WTC11 (cell line): ENCODE data around the gene GXYLT2. TPM values are rescaled to one million over a fixed set of nuclear protein-coding genes. Genes with fewer than 3 reads are reported as not detected.

Experiments used
- ATAC-seq: fragments of 200-7000 bp; cut with Tn5 transposase; 2 replicates; pipeline ENCODE4 v1.10.0; 2021; ENCODE audit warnings: mild to moderate bottlenecking, moderate library complexity
- CTCF ChIA-PET: fragments of 300-600 bp; sonication (Branson Sonifier 250); formaldehyde crosslinking; loops from one replicate; lab custom pipeline; 2021; ENCODE audit warnings: antibody characterized with exemption; lab: Charles Lee
- POLR2A ChIA-PET: fragments of 350-600 bp; sonication (Branson Sonifier 250); formaldehyde crosslinking; loops from one replicate; lab custom pipeline; 2021; ENCODE audit warnings: antibody characterized with exemption; lab: Charles Lee
- DNase-seq: peaks from one replicate; pipeline ENCODE4 v3.0.0; 2021; ENCODE audit warnings: low spot score
- H3K27ac Mint-ChIP-seq: 2 replicates; pipeline ENCODE4 v1.8.0; 2021; ENCODE audit warnings: mixed read lengths
- H3K27me3 Mint-ChIP-seq: 2 replicates; pipeline ENCODE4 v1.8.0; 2021; ENCODE audit warnings: low read depth, mild to moderate bottlenecking, moderate library complexity, mixed read lengths
- H3K36me3 Mint-ChIP-seq: 2 replicates; pipeline ENCODE4 v1.8.0; 2021; ENCODE audit warnings: mixed read lengths
- H3K4me1 Mint-ChIP-seq: 2 replicates; pipeline ENCODE4 v1.8.0; 2022; ENCODE audit warnings: mixed read lengths
- H3K4me3 Mint-ChIP-seq: 2 replicates; pipeline ENCODE4 v1.8.0; 2021; ENCODE audit warnings: mild to moderate bottlenecking, moderate library complexity, mixed read lengths
- H3K9me3 Mint-ChIP-seq: 2 replicates; pipeline ENCODE4 v1.8.0; 2021; ENCODE audit warnings: mixed read lengths
- CREB1 ChIP-seq: sonication (generic); formaldehyde crosslinking; IDR thresholded peaks from 2 replicates; pipeline ENCODE4 v1.8.0; 2023; ENCODE audit warnings: mild to moderate bottlenecking, missing genetic modification reagents
- CREM ChIP-seq: sonication (generic); formaldehyde crosslinking; IDR thresholded peaks from 2 replicates; pipeline ENCODE4 v1.8.1; 2022; ENCODE audit warnings: mild to moderate bottlenecking, missing genetic modification reagents, moderate library complexity
- EMX1 ChIP-seq: fragments of 250-450 bp; sonication (Bioruptor Pico); IDR thresholded peaks from 2 replicates; pipeline ENCODE4 v1.8.0; 2021; ENCODE audit warnings: mild to moderate bottlenecking
- FOXJ3 ChIP-seq: sonication (generic); formaldehyde crosslinking; IDR thresholded peaks from 2 replicates; pipeline ENCODE4 v1.9.0; 2021; ENCODE audit warnings: missing genetic modification reagents, mild to moderate bottlenecking, borderline replicate concordance
- FOXK1 ChIP-seq: sonication (generic); formaldehyde crosslinking; IDR thresholded peaks from 2 replicates; pipeline ENCODE4 v1.8.0; 2022; ENCODE audit warnings: mild to moderate bottlenecking, moderate library complexity, missing genetic modification reagents
- FOXP1 ChIP-seq: sonication (generic); formaldehyde crosslinking; IDR thresholded peaks from 2 replicates; pipeline ENCODE4 v1.8.0; 2022; ENCODE audit warnings: missing genetic modification reagents, mild to moderate bottlenecking, moderate library complexity, borderline replicate concordance
- GABPB1 ChIP-seq: sonication (generic); formaldehyde crosslinking; IDR thresholded peaks from 2 replicates; pipeline ENCODE4 v1.8.1; 2023; ENCODE audit warnings: mild to moderate bottlenecking, missing genetic modification reagents
- GRHL2 ChIP-seq: fragments of 250-450 bp; sonication (Bioruptor Pico); IDR thresholded peaks from 2 replicates; pipeline ENCODE4 v1.8.0; 2022; ENCODE audit warnings: mild to moderate bottlenecking, moderate library complexity; ENCODE audit not compliant: insufficient replicate concordance, severe bottlenecking
- GTF2I ChIP-seq: fragments of 250-450 bp; sonication (Bioruptor Pico); conservative IDR thresholded peaks from 2 replicates; pipeline ENCODE4 v1.4.0; 2021; ENCODE audit warnings: mild to moderate bottlenecking
- JUN ChIP-seq: sonication (generic); formaldehyde crosslinking; IDR thresholded peaks from 2 replicates; pipeline ENCODE4 v1.8.0; 2023; ENCODE audit warnings: mild to moderate bottlenecking, missing genetic modification reagents
- KAT7 ChIP-seq: sonication (generic); formaldehyde crosslinking; IDR thresholded peaks from 2 replicates; pipeline ENCODE4 v1.8.1; 2023; ENCODE audit warnings: missing genetic modification reagents, mild to moderate bottlenecking, borderline replicate concordance
- NFATC4 ChIP-seq: fragments of 250-450 bp; sonication (Bioruptor Pico); IDR thresholded peaks from 2 replicates; pipeline ENCODE4 v1.9.0; 2021; ENCODE audit warnings: mild to moderate bottlenecking
- TCF7 ChIP-seq: sonication (generic); formaldehyde crosslinking; IDR thresholded peaks from 2 replicates; pipeline ENCODE4 v1.8.0; 2022; ENCODE audit warnings: mild to moderate bottlenecking, low read depth, missing genetic modification reagents, moderate library complexity
- ZNF138 ChIP-seq: sonication (generic); formaldehyde crosslinking; conservative IDR thresholded peaks from 2 replicates; pipeline ENCODE4 v1.8.1; 2022; ENCODE audit warnings: mild to moderate bottlenecking, moderate library complexity, missing genetic modification reagents
- ZNF416 ChIP-seq: fragments of 250-450 bp; sonication (Bioruptor Pico); IDR thresholded peaks from 2 replicates; pipeline ENCODE4 v1.9.0; 2021; ENCODE audit warnings: mild to moderate bottlenecking, inconsistent platforms
- total RNA-seq: library from RNA; stranded (reverse); gene quantifications from 3 replicates; pipeline ENCODE4 v1.2.3, GENCODE V29; 2021
- TF ChIP-seq, protein P1 (sequence below): sonication (generic); formaldehyde crosslinking; IDR thresholded peaks from 2 replicates; pipeline ENCODE4 v1.8.0; 2022; ENCODE audit warnings: missing genetic modification reagents
- TF ChIP-seq, protein P2 (sequence below): sonication (generic); formaldehyde crosslinking; IDR thresholded peaks from 2 replicates; pipeline ENCODE4 v1.8.1; 2022; ENCODE audit warnings: missing genetic modification reagents, borderline replicate concordance
- TF ChIP-seq, protein P3 (sequence below): sonication (generic); formaldehyde crosslinking; IDR thresholded peaks from 2 replicates; pipeline ENCODE4 v1.8.1; 2022; ENCODE audit warnings: low read depth, missing genetic modification reagents, borderline replicate concordance
- TF ChIP-seq, protein P4 (sequence below): sonication (generic); formaldehyde crosslinking; IDR thresholded peaks from 2 replicates; pipeline ENCODE4 v1.8.0; 2022; ENCODE audit warnings: mild to moderate bottlenecking, missing genetic modification reagents
- TF ChIP-seq, protein P5 (sequence below): sonication (generic); formaldehyde crosslinking; IDR thresholded peaks from 2 replicates; pipeline ENCODE4 v1.8.1; 2022; ENCODE audit warnings: mild to moderate bottlenecking, moderate library complexity, missing genetic modification reagents
- TF ChIP-seq, protein P6 (sequence below): sonication (generic); formaldehyde crosslinking; IDR thresholded peaks from 2 replicates; pipeline ENCODE4 v1.8.0; 2022; ENCODE audit warnings: mild to moderate bottlenecking, missing genetic modification reagents

Gene GXYLT2
- total RNA-seq, 1 experiment from 2014 or later = 6.5 TPM

DNA sequence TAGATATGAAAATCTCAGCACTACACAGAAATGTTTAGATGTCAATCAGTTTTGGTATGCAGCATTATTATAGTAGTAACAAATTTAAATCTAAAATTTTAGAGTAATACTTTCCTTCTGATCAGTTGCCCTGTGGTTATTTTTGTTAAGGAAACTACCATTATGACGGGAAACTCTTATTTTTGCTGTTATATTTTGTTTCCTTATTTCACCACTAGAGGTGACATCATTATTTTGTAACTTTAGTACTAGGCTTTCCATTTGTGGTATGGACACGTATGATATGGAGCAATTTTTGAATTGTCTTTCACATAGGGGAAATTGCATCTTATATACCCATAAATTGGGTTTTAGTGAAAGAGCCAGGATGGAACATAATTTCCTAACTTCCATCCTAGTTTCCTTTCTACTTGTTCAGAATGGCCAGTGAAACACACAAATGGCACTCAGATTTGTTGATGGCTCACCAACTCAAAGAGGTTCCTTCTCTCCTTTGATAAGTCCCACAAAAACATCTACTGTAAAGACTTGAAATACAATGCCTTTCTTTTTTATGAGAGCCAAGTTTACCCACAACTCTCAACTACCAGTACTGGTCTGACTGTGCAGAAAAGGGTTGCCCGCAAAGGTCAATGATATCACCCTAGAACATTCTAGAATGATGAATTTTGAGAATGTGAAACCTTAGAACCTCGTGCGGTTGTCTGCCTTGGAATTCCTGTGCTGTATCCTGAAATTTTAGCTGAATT lies 89.4 kb downstream of the GXYLT2 start:
- no peak overlapping the region for H3K27ac Mint-ChIP-seq
- no peaks in the 10 kb centered on the region for H3K27me3 Mint-ChIP-seq
- H3K4me3 Mint-ChIP-seq = no peak overlapping the region
- ChIA-PET CTCF (no interaction called here), POLR2A (no interaction called here)
- H3K4me1 Mint-ChIP-seq = peaks cover 21% of the 10 kb centered on the region
- H3K36me3 Mint-ChIP-seq = no peaks in the 10 kb centered on the region
- DNase-seq (no peak), ATAC-seq (no peak)
- H3K9me3 Mint-ChIP-seq = no peaks in the 10 kb centered on the region
- TF ChIP-seq GTF2I (CRISPR knock-in tag) (no peak), FOXK1 (no peak)

DNA sequence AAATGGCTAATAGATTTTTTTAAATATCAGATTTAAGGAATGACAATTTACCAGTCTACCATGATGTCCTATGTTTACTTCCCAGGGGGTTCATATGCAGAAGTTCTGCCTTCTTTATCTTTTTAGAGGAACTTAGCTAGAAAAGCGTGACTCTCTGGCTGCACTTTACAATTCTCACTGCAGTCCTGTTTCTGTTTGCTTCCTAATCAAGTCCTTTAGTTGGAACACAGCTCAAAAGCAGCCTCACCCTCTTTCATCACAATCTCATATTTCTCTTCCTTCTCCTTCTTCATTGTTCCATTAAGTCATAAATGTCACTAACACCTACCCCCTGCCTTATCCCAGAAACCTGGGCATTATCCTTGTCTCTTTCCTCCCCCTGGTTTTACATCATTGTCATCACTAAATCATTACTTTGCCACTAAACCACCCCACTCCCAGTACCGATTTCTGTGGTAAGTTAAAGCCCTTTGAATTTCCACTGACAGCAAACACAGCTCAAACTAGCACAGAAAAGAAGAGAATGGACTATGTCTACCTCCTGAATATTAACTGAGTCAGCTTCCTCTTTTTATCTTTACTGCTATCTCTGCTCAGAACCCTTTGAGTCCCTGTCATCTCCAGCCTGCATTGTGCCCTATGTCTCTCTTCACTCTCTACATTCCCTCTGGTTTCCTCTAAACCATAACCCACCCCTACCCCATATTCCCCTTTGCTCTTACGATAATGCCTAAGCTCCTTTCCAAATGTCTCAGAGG lies 94.9 kb downstream of the GXYLT2 start:
- H3K4me1 Mint-ChIP-seq = no peaks in the 10 kb centered on the region
- ChIA-PET POLR2A (no interaction called here), CTCF (no interaction called here)
- TF ChIP-seq, protein P1, sequence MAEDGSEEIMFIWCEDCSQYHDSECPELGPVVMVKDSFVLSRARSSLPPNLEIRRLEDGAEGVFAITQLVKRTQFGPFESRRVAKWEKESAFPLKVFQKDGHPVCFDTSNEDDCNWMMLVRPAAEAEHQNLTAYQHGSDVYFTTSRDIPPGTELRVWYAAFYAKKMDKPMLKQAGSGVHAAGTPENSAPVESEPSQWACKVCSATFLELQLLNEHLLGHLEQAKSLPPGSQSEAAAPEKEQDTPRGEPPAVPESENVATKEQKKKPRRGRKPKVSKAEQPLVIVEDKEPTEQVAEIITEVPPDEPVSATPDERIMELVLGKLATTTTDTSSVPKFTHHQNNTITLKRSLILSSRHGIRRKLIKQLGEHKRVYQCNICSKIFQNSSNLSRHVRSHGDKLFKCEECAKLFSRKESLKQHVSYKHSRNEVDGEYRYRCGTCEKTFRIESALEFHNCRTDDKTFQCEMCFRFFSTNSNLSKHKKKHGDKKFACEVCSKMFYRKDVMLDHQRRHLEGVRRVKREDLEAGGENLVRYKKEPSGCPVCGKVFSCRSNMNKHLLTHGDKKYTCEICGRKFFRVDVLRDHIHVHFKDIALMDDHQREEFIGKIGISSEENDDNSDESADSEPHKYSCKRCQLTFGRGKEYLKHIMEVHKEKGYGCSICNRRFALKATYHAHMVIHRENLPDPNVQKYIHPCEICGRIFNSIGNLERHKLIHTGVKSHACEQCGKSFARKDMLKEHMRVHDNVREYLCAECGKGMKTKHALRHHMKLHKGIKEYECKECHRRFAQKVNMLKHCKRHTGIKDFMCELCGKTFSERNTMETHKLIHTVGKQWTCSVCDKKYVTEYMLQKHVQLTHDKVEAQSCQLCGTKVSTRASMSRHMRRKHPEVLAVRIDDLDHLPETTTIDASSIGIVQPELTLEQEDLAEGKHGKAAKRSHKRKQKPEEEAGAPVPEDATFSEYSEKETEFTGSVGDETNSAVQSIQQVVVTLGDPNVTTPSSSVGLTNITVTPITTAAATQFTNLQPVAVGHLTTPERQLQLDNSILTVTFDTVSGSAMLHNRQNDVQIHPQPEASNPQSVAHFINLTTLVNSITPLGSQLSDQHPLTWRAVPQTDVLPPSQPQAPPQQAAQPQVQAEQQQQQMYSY (CRISPR knock-in tag) = no peak
- TF ChIP-seq, protein P2, sequence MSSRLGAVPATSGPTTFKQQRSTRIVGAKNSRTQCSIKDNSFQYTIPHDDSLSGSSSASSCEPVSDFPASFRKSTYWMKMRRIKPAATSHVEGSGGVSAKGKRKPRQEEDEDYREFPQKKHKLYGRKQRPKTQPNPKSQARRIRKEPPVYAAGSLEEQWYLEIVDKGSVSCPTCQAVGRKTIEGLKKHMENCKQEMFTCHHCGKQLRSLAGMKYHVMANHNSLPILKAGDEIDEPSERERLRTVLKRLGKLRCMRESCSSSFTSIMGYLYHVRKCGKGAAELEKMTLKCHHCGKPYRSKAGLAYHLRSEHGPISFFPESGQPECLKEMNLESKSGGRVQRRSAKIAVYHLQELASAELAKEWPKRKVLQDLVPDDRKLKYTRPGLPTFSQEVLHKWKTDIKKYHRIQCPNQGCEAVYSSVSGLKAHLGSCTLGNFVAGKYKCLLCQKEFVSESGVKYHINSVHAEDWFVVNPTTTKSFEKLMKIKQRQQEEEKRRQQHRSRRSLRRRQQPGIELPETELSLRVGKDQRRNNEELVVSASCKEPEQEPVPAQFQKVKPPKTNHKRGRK (CRISPR knock-in tag) = no peak
- TF ChIP-seq CREB1 (CRISPR knock-in tag) (no peak), CREM (CRISPR knock-in tag) (no peak), TCF7 (no peak), NFATC4 (CRISPR knock-in tag) (no peak)
- TF ChIP-seq, protein P3, sequence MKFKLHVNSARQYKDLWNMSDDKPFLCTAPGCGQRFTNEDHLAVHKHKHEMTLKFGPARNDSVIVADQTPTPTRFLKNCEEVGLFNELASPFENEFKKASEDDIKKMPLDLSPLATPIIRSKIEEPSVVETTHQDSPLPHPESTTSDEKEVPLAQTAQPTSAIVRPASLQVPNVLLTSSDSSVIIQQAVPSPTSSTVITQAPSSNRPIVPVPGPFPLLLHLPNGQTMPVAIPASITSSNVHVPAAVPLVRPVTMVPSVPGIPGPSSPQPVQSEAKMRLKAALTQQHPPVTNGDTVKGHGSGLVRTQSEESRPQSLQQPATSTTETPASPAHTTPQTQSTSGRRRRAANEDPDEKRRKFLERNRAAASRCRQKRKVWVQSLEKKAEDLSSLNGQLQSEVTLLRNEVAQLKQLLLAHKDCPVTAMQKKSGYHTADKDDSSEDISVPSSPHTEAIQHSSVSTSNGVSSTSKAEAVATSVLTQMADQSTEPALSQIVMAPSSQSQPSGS (CRISPR knock-in tag) = no peak
- no peak for ATAC-seq
- H3K36me3 Mint-ChIP-seq = peaks cover 10% of the 10 kb centered on the region
- peaks cover 4% of the 10 kb centered on the region for H3K27me3 Mint-ChIP-seq
- H3K27ac Mint-ChIP-seq = no peak overlapping the region
- H3K4me3 Mint-ChIP-seq = no peak overlapping the region
- DNase-seq = no peak
- peaks cover 18% of the 10 kb centered on the region for H3K9me3 Mint-ChIP-seq

DNA sequence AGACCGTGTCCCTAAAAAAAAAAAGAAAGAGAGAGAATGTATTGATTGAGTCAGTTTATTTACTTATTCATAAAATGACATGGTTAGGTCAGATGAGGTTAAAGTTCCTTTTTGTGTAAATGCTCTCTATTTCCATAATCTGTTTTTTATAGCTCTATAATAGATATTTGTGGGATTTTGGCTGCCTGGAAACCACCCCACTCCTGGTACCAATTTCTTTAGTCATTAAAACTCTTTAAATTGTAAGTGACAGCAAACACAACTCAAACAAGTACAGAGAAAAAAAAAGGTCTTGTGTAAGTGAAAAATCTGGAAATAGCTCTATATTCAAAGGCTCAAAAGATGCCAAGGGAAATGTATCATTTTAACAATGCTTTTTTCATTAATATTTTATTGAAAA lies 97.7 kb downstream of the GXYLT2 start:
- H3K27me3 Mint-ChIP-seq = peaks cover 4% of the 10 kb centered on the region
- CTCF ChIA-PET = no interaction called here
- POLR2A ChIA-PET = no interaction called here
- peaks cover 10% of the 10 kb centered on the region for H3K36me3 Mint-ChIP-seq
- DNase-seq (no peak), ATAC-seq (no peak)
- no peak overlapping the region for H3K27ac Mint-ChIP-seq
- H3K4me1 Mint-ChIP-seq = no peaks in the 10 kb centered on the region
- H3K4me3 Mint-ChIP-seq = no peak overlapping the region
- H3K9me3 Mint-ChIP-seq = peaks cover 18% of the 10 kb centered on the region
- TF ChIP-seq FOXJ3 (no peak), ZNF416 (CRISPR knock-in tag) (no peak), GABPB1 (CRISPR knock-in tag) (no peak), ZNF138 (CRISPR knock-in tag) (no peak), EMX1 (CRISPR knock-in tag) (no peak), GRHL2 (CRISPR knock-in tag) (no peak), JUN (no peak), KAT7 (CRISPR knock-in tag) (no peak), FOXK1 (no peak), FOXP1 (CRISPR knock-in tag) (no peak)
- TF ChIP-seq, protein P4, sequence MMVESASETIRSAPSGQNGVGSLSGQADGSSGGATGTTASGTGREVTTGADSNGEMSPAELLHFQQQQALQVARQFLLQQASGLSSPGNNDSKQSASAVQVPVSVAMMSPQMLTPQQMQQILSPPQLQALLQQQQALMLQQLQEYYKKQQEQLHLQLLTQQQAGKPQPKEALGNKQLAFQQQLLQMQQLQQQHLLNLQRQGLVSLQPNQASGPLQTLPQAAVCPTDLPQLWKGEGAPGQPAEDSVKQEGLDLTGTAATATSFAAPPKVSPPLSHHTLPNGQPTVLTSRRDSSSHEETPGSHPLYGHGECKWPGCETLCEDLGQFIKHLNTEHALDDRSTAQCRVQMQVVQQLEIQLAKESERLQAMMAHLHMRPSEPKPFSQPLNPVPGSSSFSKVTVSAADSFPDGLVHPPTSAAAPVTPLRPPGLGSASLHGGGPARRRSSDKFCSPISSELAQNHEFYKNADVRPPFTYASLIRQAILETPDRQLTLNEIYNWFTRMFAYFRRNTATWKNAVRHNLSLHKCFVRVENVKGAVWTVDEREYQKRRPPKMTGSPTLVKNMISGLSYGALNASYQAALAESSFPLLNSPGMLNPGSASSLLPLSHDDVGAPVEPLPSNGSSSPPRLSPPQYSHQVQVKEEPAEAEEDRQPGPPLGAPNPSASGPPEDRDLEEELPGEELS = no peak
- TF ChIP-seq, protein P5, sequence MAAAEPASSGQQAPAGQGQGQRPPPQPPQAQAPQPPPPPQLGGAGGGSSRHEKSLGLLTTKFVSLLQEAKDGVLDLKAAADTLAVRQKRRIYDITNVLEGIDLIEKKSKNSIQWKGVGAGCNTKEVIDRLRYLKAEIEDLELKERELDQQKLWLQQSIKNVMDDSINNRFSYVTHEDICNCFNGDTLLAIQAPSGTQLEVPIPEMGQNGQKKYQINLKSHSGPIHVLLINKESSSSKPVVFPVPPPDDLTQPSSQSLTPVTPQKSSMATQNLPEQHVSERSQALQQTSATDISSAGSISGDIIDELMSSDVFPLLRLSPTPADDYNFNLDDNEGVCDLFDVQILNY = no peak
- TF ChIP-seq, protein P6, sequence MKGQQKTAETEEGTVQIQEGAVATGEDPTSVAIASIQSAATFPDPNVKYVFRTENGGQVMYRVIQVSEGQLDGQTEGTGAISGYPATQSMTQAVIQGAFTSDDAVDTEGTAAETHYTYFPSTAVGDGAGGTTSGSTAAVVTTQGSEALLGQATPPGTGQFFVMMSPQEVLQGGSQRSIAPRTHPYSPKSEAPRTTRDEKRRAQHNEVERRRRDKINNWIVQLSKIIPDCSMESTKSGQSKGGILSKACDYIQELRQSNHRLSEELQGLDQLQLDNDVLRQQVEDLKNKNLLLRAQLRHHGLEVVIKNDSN (CRISPR knock-in tag) = no peak
